ENCODE results near the gene CFAP299. TPM values are rescaled to one million over a fixed set of nuclear protein-coding genes. Genes with fewer than 3 reads are reported as not detected.

The CFAP299 gene
- total and polyA plus RNA-seq, 2 donors (not counting 3 experiments of a cell fraction or from before 2014, with no cell fraction given): not detected

GRCh38 chr4:80452768-80453167, 117.2 kb downstream of the CFAP299 start:
- Histone ChIP-seq H3K79me2 (ENCODE audit: control insufficient read depth, insufficient read depth, low read length) (no peaks in the 10 kb centered on the region), H3K36me3 (ENCODE audit: control insufficient read depth in 2 of 2, extremely low read depth in 1 of 2, insufficient read depth in 2 of 2, low read length in 2 of 2) (no peaks in the 10 kb centered on the region), H3K9ac (replicated peaks; ENCODE audit: extremely low read depth, insufficient read depth, low read length) (no peak overlapping the region), H2AFZ (ENCODE audit: low read depth, low read length) (no peak overlapping the region), H3K4me2 (ENCODE audit: insufficient read depth, low read length) (no peak overlapping the region), H3K4me3 (replicated peaks in 1 of 3; ENCODE audit: insufficient read depth in 1 of 3, low read depth in 1 of 3, low read length in 3 of 3) (no peak overlapping the region), H4K20me1 (replicated peaks; ENCODE audit: control insufficient read depth, extremely low read depth, insufficient read depth, low read length) (no peaks in the 10 kb centered on the region), H3K4me1 (ENCODE audit: control insufficient read depth, extremely low read depth, insufficient read depth, low read length) (no peaks in the 10 kb centered on the region), H3K27ac (ENCODE audit: insufficient read depth, low read depth, low read length) (no peak overlapping the region), H3K27me3 (ENCODE audit: control insufficient read depth in 2 of 2, insufficient read depth in 2 of 2, low read length in 2 of 2) (no peaks in the 10 kb centered on the region), H3K9me1 (replicated peaks; ENCODE audit: control insufficient read depth, extremely low read depth, insufficient read depth, low read length) (no peaks in the 10 kb centered on the region), H3K9me3 (replicated peaks; ENCODE audit: control insufficient read depth, insufficient read depth, low read length) (no peaks in the 10 kb centered on the region)
- no TSS peak for BruUV-seq (replicated peaks)
- DNase-seq (ENCODE audit: low read depth, low spot score): no peak
- dilution Hi-C loops (cut with MboI; ENCODE audit: extremely low pct_ligation_motif_present, low sequenced_read_pairs): no loop called here
- no peak for FAIRE-seq
- ChIA-PET POLR2A (no interaction called here), CTCF (no interaction called here)
- TF ChIP-seq EZH2 (IDR thresholded peaks at IDR 0.05; ENCODE audit: borderline replicate concordance, low read depth, low read length, severe bottlenecking) (no peak), JUN (IDR thresholded peaks at IDR 0.05; ENCODE audit: borderline replicate concordance, insufficient read depth, insufficient read length, low read depth) (no peak), POLR2AphosphoS5 (IDR thresholded peaks at IDR 0.05; ENCODE audit: insufficient read depth, low read depth, low read length) (no peak), FOS (IDR thresholded peaks at IDR 0.05; ENCODE audit: borderline replicate concordance, insufficient read depth, low read length) (no peak), GATA2 (IDR thresholded peaks at IDR 0.05; ENCODE audit: insufficient read depth, insufficient read length, low read depth, low read length) (no peak), POLR2A (IDR thresholded peaks at IDR 0.05; ENCODE audit: low read depth, low read length) (no peak), MAX (IDR thresholded peaks at IDR 0.05; ENCODE audit: insufficient read depth, insufficient read length) (no peak), MYC (IDR thresholded peaks at IDR 0.05; ENCODE audit: low read depth, low read length) (no peak), CTCF (IDR thresholded peaks at IDR 0.05; ENCODE audit: extremely low read depth in 1 of 2, insufficient read depth in 1 of 2, low read depth in 1 of 2, low read length in 2 of 2) (no peak)
- intact Hi-C loops (cut with micrococcal nuclease): no loop called here

Measured in endothelial cell of umbilical vein (primary cell).